ENCODE results near the gene GYPC. TPM values are rescaled to one million over a fixed set of nuclear protein-coding genes. Genes with fewer than 3 reads are reported as not detected.

The GYPC gene
- polyA plus RNA-seq, 2 of the 4 experiments (the other 2 are of a cell fraction), result not detected

- H3K4me2 ChIP-seq, result no peak overlapping the region
- WGBS (ENCODE audit: missing lambda C conversion rate), result 0% methylated on average over 4 of the region's 4 CpGs
- no peaks in the 10 kb centered on the region for H3K9me3 ChIP-seq
- TF ChIP-seq CHD4 (IDR thresholded peaks at IDR 0.05; ENCODE audit: borderline replicate concordance) (no peak), E2F6 (IDR thresholded peaks at IDR 0.05; ENCODE audit: borderline replicate concordance, low read depth) (no peak), ZSCAN20 (CRISPR knock-in tag; IDR thresholded peaks at IDR 0.05) (no peak), ESRRA (IDR thresholded peaks at IDR 0.05; ENCODE audit: borderline replicate concordance, low read length) (no peak), RARB (CRISPR knock-in tag; IDR thresholded peaks at IDR 0.05) (no peak), ZC3H11A (IDR thresholded peaks at IDR 0.05) (no peak), TP53 (CRISPR knock-in tag; IDR thresholded peaks at IDR 0.05) (no peak), BHLHE40 (IDR thresholded peaks at IDR 0.05; ENCODE audit: low read depth, low read length) (no peak), POLR2AphosphoS2 (conservative IDR thresholded peaks at IDR 0.05; ENCODE audit: low read length) (no peak), CHD2 (IDR thresholded peaks at IDR 0.05; ENCODE audit: low read length, partially characterized antibody) (no peak), EHF (CRISPR knock-in tag; IDR thresholded peaks at IDR 0.05) (no peak), HOXA7 (CRISPR knock-in tag; IDR thresholded peaks at IDR 0.05) (no peak), RCOR1 (IDR thresholded peaks at IDR 0.05; ENCODE audit: low read depth, low read length) (no peak), JUN (IDR thresholded peaks at IDR 0.05) (no peak), RAD21 (conservative IDR thresholded peaks at IDR 0.05 in 1 of 2, IDR thresholded peaks at IDR 0.05 in 1 of 2) (no peak), PHF8 (IDR thresholded peaks at IDR 0.05; ENCODE audit: borderline replicate concordance, low read depth) (no peak)
- TF ChIP-seq, protein P1, sequence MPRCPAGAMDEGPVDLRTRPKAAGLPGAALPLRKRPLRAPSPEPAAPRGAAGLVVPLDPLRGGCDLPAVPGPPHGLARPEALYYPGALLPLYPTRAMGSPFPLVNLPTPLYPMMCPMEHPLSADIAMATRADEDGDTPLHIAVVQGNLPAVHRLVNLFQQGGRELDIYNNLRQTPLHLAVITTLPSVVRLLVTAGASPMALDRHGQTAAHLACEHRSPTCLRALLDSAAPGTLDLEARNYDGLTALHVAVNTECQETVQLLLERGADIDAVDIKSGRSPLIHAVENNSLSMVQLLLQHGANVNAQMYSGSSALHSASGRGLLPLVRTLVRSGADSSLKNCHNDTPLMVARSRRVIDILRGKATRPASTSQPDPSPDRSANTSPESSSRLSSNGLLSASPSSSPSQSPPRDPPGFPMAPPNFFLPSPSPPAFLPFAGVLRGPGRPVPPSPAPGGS (IDR thresholded peaks at IDR 0.05), result no peak
- TF ChIP-seq, protein P2, sequence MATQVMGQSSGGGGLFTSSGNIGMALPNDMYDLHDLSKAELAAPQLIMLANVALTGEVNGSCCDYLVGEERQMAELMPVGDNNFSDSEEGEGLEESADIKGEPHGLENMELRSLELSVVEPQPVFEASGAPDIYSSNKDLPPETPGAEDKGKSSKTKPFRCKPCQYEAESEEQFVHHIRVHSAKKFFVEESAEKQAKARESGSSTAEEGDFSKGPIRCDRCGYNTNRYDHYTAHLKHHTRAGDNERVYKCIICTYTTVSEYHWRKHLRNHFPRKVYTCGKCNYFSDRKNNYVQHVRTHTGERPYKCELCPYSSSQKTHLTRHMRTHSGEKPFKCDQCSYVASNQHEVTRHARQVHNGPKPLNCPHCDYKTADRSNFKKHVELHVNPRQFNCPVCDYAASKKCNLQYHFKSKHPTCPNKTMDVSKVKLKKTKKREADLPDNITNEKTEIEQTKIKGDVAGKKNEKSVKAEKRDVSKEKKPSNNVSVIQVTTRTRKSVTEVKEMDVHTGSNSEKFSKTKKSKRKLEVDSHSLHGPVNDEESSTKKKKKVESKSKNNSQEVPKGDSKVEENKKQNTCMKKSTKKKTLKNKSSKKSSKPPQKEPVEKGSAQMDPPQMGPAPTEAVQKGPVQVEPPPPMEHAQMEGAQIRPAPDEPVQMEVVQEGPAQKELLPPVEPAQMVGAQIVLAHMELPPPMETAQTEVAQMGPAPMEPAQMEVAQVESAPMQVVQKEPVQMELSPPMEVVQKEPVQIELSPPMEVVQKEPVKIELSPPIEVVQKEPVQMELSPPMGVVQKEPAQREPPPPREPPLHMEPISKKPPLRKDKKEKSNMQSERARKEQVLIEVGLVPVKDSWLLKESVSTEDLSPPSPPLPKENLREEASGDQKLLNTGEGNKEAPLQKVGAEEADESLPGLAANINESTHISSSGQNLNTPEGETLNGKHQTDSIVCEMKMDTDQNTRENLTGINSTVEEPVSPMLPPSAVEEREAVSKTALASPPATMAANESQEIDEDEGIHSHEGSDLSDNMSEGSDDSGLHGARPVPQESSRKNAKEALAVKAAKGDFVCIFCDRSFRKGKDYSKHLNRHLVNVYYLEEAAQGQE (IDR thresholded peaks at IDR 0.05), result no peak
- FAIRE-seq, result no peak
- POLR2A ChIA-PET, result no interaction called here
- no peak overlapping the region for H3K4me3 ChIP-seq
- no peaks in the 10 kb centered on the region for H3K4me1 ChIP-seq
- ATAC-seq, result no peak
- CTCF ChIA-PET, result no interaction called here
- no peak for DNase-seq (ENCODE audit: low read depth in 1 of 2, low spot score in 1 of 2)
- H3K27ac ChIP-seq, result no peak overlapping the region
These were observed 66.6 kb downstream of the GYPC start for GRCh38 chr2:126722546-126722945.

- Histone ChIP-seq H3K4me2 (no peak overlapping the region), H3K9me3 (no peaks in the 10 kb centered on the region), H3K4me3 (no peak overlapping the region), H3K27ac (no peak overlapping the region), H3K4me1 (no peaks in the 10 kb centered on the region)
- FAIRE-seq, result no peak
- ChIA-PET POLR2A (no interaction called here), CTCF (interaction anchor here (1.0 kb wide), 1 partner anchor 24 kb away, joined by 3 read pairs; no protein-coding TSS in a partner anchor)
- WGBS (ENCODE audit: missing lambda C conversion rate), result 0% methylated on average over 2 of the region's 2 CpGs
- no peak for ATAC-seq
- DNase-seq (ENCODE audit: low read depth in 1 of 2, low spot score in 1 of 2), result no peak
- TF ChIP-seq RFX5 (IDR thresholded peaks at IDR 0.05), result no peak
- no peak for TF ChIP-seq CEBPB (IDR thresholded peaks at IDR 0.05)
- TF ChIP-seq PHF8 (IDR thresholded peaks at IDR 0.05; ENCODE audit: borderline replicate concordance, low read depth), result no peak
- TF ChIP-seq EHMT2 (IDR thresholded peaks at IDR 0.05; ENCODE audit: low read depth), result no peak
- TF ChIP-seq, protein P3, sequence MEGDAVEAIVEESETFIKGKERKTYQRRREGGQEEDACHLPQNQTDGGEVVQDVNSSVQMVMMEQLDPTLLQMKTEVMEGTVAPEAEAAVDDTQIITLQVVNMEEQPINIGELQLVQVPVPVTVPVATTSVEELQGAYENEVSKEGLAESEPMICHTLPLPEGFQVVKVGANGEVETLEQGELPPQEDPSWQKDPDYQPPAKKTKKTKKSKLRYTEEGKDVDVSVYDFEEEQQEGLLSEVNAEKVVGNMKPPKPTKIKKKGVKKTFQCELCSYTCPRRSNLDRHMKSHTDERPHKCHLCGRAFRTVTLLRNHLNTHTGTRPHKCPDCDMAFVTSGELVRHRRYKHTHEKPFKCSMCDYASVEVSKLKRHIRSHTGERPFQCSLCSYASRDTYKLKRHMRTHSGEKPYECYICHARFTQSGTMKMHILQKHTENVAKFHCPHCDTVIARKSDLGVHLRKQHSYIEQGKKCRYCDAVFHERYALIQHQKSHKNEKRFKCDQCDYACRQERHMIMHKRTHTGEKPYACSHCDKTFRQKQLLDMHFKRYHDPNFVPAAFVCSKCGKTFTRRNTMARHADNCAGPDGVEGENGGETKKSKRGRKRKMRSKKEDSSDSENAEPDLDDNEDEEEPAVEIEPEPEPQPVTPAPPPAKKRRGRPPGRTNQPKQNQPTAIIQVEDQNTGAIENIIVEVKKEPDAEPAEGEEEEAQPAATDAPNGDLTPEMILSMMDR (IDR thresholded peaks at IDR 0.05), result no peak
- TF ChIP-seq POLR2AphosphoS2 (conservative IDR thresholded peaks at IDR 0.05; ENCODE audit: low read length), result no peak
- no peak for TF ChIP-seq FOSL2 (IDR thresholded peaks at IDR 0.05)
- TF ChIP-seq FOSL2 (CRISPR knock-in tag; IDR thresholded peaks at IDR 0.05), result no peak
- TF ChIP-seq HEYL (CRISPR knock-in tag; IDR thresholded peaks at IDR 0.05), result no peak
- no peak for TF ChIP-seq TFCP2L1 (CRISPR knock-in tag; IDR thresholded peaks at IDR 0.05)
These were observed 67.4 kb downstream of the GYPC start for GRCh38 chr2:126723281-126723815.

Data from A549 (cell line).